ENCODE measurements around the gene SWAP70.

DNA sequence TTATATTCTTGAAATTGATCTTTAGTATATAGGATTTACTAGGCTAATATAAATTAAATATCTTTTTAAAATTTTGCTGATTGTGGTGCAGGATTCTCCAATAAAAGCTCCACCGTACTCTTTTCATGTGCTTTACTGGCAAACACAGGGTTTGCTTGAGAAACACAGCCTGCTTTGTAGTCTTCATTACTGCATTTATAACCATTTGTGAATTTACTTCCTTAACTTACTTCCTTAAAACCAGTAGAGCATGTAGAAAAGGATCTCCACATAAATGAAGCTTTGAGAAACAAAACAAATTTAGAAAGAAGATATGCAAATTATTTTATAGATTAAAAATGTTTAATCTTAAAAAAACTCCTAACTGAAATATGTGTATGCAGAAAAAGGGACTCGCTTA, 28.8 kb downstream of the SWAP70 start:
- TF ChIP-seq, protein P1, sequence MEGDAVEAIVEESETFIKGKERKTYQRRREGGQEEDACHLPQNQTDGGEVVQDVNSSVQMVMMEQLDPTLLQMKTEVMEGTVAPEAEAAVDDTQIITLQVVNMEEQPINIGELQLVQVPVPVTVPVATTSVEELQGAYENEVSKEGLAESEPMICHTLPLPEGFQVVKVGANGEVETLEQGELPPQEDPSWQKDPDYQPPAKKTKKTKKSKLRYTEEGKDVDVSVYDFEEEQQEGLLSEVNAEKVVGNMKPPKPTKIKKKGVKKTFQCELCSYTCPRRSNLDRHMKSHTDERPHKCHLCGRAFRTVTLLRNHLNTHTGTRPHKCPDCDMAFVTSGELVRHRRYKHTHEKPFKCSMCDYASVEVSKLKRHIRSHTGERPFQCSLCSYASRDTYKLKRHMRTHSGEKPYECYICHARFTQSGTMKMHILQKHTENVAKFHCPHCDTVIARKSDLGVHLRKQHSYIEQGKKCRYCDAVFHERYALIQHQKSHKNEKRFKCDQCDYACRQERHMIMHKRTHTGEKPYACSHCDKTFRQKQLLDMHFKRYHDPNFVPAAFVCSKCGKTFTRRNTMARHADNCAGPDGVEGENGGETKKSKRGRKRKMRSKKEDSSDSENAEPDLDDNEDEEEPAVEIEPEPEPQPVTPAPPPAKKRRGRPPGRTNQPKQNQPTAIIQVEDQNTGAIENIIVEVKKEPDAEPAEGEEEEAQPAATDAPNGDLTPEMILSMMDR (IDR thresholded peaks at IDR 0.05; ENCODE audit: control extremely low read depth in 1 of 3, insufficient read depth in 1 of 3, low read depth in 1 of 3, low read length in 3 of 3): no peak
- TF ChIP-seq JUN (IDR thresholded peaks at IDR 0.05; ENCODE audit: low read depth, low read length): no peak
- TF ChIP-seq, protein P2, sequence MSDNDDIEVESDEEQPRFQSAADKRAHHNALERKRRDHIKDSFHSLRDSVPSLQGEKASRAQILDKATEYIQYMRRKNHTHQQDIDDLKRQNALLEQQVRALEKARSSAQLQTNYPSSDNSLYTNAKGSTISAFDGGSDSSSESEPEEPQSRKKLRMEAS (IDR thresholded peaks at IDR 0.05): no peak
- TF ChIP-seq CREB1 (IDR thresholded peaks at IDR 0.05): no peak
- no peak for TF ChIP-seq POLR2AphosphoS5 (IDR thresholded peaks at IDR 0.05; ENCODE audit: low read depth, low read length)
- TF ChIP-seq SIN3A (conservative IDR thresholded peaks at IDR 0.05 in 1 of 2, IDR thresholded peaks at IDR 0.05 in 1 of 2; ENCODE audit: low read depth in 1 of 2, low read length in 2 of 2): no peak
- TF ChIP-seq EZH2 (IDR thresholded peaks at IDR 0.05; ENCODE audit: low read depth, low read length, severe bottlenecking): no peak
- TF ChIP-seq RAD21 (IDR thresholded peaks at IDR 0.05 in 1 of 2, conservative IDR thresholded peaks at IDR 0.05 in 1 of 2; ENCODE audit: low read depth in 2 of 2, low read length in 2 of 2): no peak
- TF ChIP-seq ZNF274 (IDR thresholded peaks at IDR 0.05; ENCODE audit: borderline replicate concordance, extremely low read depth, low read length): no peak
- TF ChIP-seq, protein P3, sequence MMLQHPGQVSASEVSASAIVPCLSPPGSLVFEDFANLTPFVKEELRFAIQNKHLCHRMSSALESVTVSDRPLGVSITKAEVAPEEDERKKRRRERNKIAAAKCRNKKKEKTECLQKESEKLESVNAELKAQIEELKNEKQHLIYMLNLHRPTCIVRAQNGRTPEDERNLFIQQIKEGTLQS (IDR thresholded peaks at IDR 0.05; ENCODE audit: insufficient read depth, low read depth, low read length): no peak
- TF ChIP-seq CHD2 (IDR thresholded peaks at IDR 0.05; ENCODE audit: low read length): no peak
- no peak for TF ChIP-seq RBBP5 (IDR thresholded peaks at IDR 0.05; ENCODE audit: borderline replicate concordance, low read depth, low read length)
